Right lobe of liver (tissue), 4 donors: ENCODE measurements around the gene WDR1.

Experiments used
- CTCF ChIP-seq, 4 donors: fragments of 200-600 bp in 3 of 4; fragments of 450-650 bp in 1 of 4; IDR thresholded peaks; one replicate each; pipeline versions ENCODE4 v1.5.1 to v1.8.0; 2016 to 2022; ENCODE audit warnings: antibody characterized with exemption in 4 of 4, mild to moderate bottlenecking in 2 of 4
- POLR2A ChIP-seq: fragments of 450-650 bp; IDR thresholded peaks from one replicate; pipeline ENCODE4 v1.6.1; 2017; ENCODE audit warnings: antibody characterized with exemption, mild to moderate bottlenecking
- donor health status: DM: no; HTN: no; CAD: no.
- donor health status: DM: no; HTN: no; CAD: no.
- donor health status: DM: no; HTN: yes; CAD: no.

GRCh38 chr4:10056334-10057022 is 60.1 kb downstream of the WDR1 start:
- TF ChIP-seq POLR2A (no peak), CTCF (IDR thresholded peaks at IDR 0.05) (no peak)
